ENCODE data around the gene PIGZ. TPM values are rescaled to one million over a fixed set of nuclear protein-coding genes. Genes with fewer than 3 reads are reported as not detected.

Gene PIGZ
- total and polyA plus RNA-seq, 9 of the 15 experiments (the other 6 are each of a cell fraction or from before 2014, with no cell fraction given) = 0.15 to 1.8 (median 0.76) TPM

GRCh38 chr3:196988241-196989029, 19.8 kb upstream of the PIGZ start (continued):
- TF ChIP-seq BRD4 (IDR thresholded peaks at IDR 0.05) = no peak
- TF ChIP-seq TCF15 (CRISPR knock-in tag; IDR thresholded peaks at IDR 0.05) = no peak
- TF ChIP-seq PHTF2 (CRISPR knock-in tag; IDR thresholded peaks at IDR 0.05) = no peak
- TF ChIP-seq ZNF398 (CRISPR knock-in tag; IDR thresholded peaks at IDR 0.05) = no peak
- TF ChIP-seq CUX1 (CRISPR knock-in tag; IDR thresholded peaks at IDR 0.05) = 0 out of 2 replicates have a peak, but pooled peaks have one; percentile 59
- no peak for TF ChIP-seq NR2C1 (IDR thresholded peaks at IDR 0.05)
- TF ChIP-seq NR2C1 (tag; IDR thresholded peaks at IDR 0.05) = peak; percentile 67; the same call in 1 of the 2 replicates
- TF ChIP-seq NRF1 (conservative IDR thresholded peaks at IDR 0.05 in 1 of 2, IDR thresholded peaks at IDR 0.05 in 1 of 2) = peak; percentile 54 to 62
- peak; percentile 84 for TF ChIP-seq MTA1 (IDR thresholded peaks at IDR 0.05; ENCODE audit: borderline replicate concordance)
- peak; percentile 60; the same call in 1 of the 2 replicates for TF ChIP-seq ZNF583 (CRISPR knock-in tag; IDR thresholded peaks at IDR 0.05)
- TF ChIP-seq SIRT6 (IDR thresholded peaks at IDR 0.05; ENCODE audit: low read depth, low read length) = no peak
- peak; percentile 84 for TF ChIP-seq ZNF175 (CRISPR knock-in tag; IDR thresholded peaks at IDR 0.05; ENCODE audit: low read depth)
- peak; percentile 33 for TF ChIP-seq ZFP36 (IDR thresholded peaks at IDR 0.05; ENCODE audit: low read depth, low read length, partially characterized antibody)
- TF ChIP-seq SAP30 (IDR thresholded peaks at IDR 0.05; ENCODE audit: borderline replicate concordance, insufficient read depth, low read depth, low read length, poor library complexity, severe bottlenecking) = no peak
- TF ChIP-seq ZMIZ1 (IDR thresholded peaks at IDR 0.05; ENCODE audit: low read depth in 2 of 2, low read length in 2 of 2) = peak in 1 of 2 experiments; percentile 89; a peak in 2 of 4 replicates
